HEK293 (cell line): ENCODE data around the gene GPRC5D.

Source experiments
- CTCF ChIP-seq: fragments of 450-650 bp; formaldehyde crosslinking; IDR thresholded peaks from 2 replicates; pipeline ENCODE4 v1.5.1; 2016; ENCODE audit warnings: missing biosample characterization, missing genetic modification characterization
- GFI1B ChIP-seq: fragments of 450-650 bp; formaldehyde crosslinking; IDR thresholded peaks from 2 replicates; pipeline ENCODE4 v1.5.1; 2016; ENCODE audit warnings: missing biosample characterization, missing genetic modification characterization
- PBX3 ChIP-seq: sonication (generic); formaldehyde crosslinking; IDR thresholded peaks from 2 replicates; pipeline ENCODE4 v1.8.1; 2022; ENCODE audit warnings: mild to moderate bottlenecking, moderate library complexity, missing genetic modification reagents
- ZBTB11 ChIP-seq: fragments of 450-650 bp; formaldehyde crosslinking; conservative IDR thresholded peaks from 2 replicates; pipeline ENCODE4 v1.5.1; 2016; ENCODE audit warnings: low read depth, missing biosample characterization, missing genetic modification characterization
- ZBTB17 ChIP-seq: fragments of 450-650 bp; formaldehyde crosslinking; IDR thresholded peaks from 2 replicates; pipeline ENCODE4 v1.5.1; 2016; ENCODE audit warnings: missing biosample characterization, missing genetic modification characterization
- ZBTB21 ChIP-seq: fragments of 450-650 bp; formaldehyde crosslinking; IDR thresholded peaks from 2 replicates; pipeline ENCODE4 v1.5.1; 2017; ENCODE audit warnings: missing biosample characterization, missing genetic modification characterization
- ZNF140 ChIP-seq: fragments of 450-650 bp; formaldehyde crosslinking; IDR thresholded peaks from 2 replicates; pipeline ENCODE4 v1.5.1; 2016; ENCODE audit warnings: missing biosample characterization, missing genetic modification characterization
- ZNF2 ChIP-seq: fragments of 450-650 bp; formaldehyde crosslinking; IDR thresholded peaks from 2 replicates; pipeline ENCODE4 v1.5.1; 2016; ENCODE audit warnings: missing biosample characterization, missing genetic modification characterization
- ZNF274 ChIP-seq, 2 experiments: fragments of 200-500 bp in 1 of 2; fragments of 450-650 bp in 1 of 2; sonication (Bioruptor generic) in 1 of 2; formaldehyde crosslinking in 1 of 2; IDR thresholded peaks; 2 replicates each; pipeline versions ENCODE4 v1.5.1 to v1.6.1; 2014 to 2016; ENCODE audit warnings: borderline replicate concordance in 1 of 2, inconsistent platforms in 1 of 2, low read length in 1 of 2, missing biosample characterization in 1 of 2, missing genetic modification characterization in 1 of 2
- ZNF404 ChIP-seq: fragments of 450-650 bp; formaldehyde crosslinking; IDR thresholded peaks from 2 replicates; pipeline ENCODE4 v1.5.1; 2017; ENCODE audit warnings: missing biosample characterization, missing genetic modification characterization
- ZNF558 ChIP-seq: fragments of 450-650 bp; formaldehyde crosslinking; IDR thresholded peaks from 2 replicates; pipeline ENCODE4 v1.5.1; 2016; ENCODE audit warnings: missing biosample characterization, missing genetic modification characterization
- ZNF621 ChIP-seq: fragments of 450-650 bp; formaldehyde crosslinking; IDR thresholded peaks from 2 replicates; pipeline ENCODE4 v1.5.1; 2017; ENCODE audit warnings: missing biosample characterization, missing genetic modification characterization
- ZNF639 ChIP-seq: fragments of 450-650 bp; formaldehyde crosslinking; IDR thresholded peaks from 2 replicates; pipeline ENCODE4 v1.5.1; 2016; ENCODE audit warnings: missing biosample characterization, missing genetic modification characterization
- ZNF747 ChIP-seq: fragments of 450-650 bp; formaldehyde crosslinking; IDR thresholded peaks from 2 replicates; pipeline ENCODE4 v1.5.1; 2016; ENCODE audit warnings: missing biosample characterization, missing genetic modification characterization

- TF ChIP-seq CTCF (tag by site-specific recombination) (no peak), ZNF558 (tag by site-specific recombination) (no peak), ZBTB11 (no peak), ZNF747 (no peak), ZBTB17 (tag by site-specific recombination) (no peak), ZNF2 (no peak), ZNF274 (IDR thresholded peaks at IDR 0.05; ENCODE audit: low read length) (no peak), ZNF274 (tag by site-specific recombination; IDR thresholded peaks at IDR 0.05; ENCODE audit: borderline replicate concordance) (no peak), ZNF404 (tag by site-specific recombination) (no peak), ZNF621 (no peak), ZNF639 (tag by site-specific recombination) (no peak), GFI1B (tag by site-specific recombination) (no peak), ZBTB21 (tag by site-specific recombination) (no peak), ZNF140 (tag by site-specific recombination) (no peak), PBX3 (CRISPR knock-in tag) (no peak)
Observed at GRCh38 chr12:12908711-12909110, 43.3 kb downstream of the GPRC5D start.
